PFSK-1 (cell line): Measurements from ENCODE around the gene TAF4B.

Experiments used
- POLR2AphosphoS5 ChIP-seq: IDR thresholded peaks from 2 replicates; pipeline ENCODE4 v1.6.1; 2012; ENCODE audit warnings: low read depth, mild to moderate bottlenecking, control low read depth, low read length, moderate library complexity
- REST ChIP-seq, 2 experiments: IDR thresholded peaks; 2 replicates each; pipeline versions ENCODE4 v1.6.1 to v1.8.0; 2011 to 2012; ENCODE audit warnings: low read depth in 2 of 2, low read length in 2 of 2, control low read depth in 1 of 2, inconsistent platforms in 1 of 2, mild to moderate bottlenecking in 1 of 2, moderate library complexity in 1 of 2; ENCODE audit not compliant: insufficient read depth in 1 of 2
- SIN3A ChIP-seq: IDR thresholded peaks from 2 replicates; pipeline ENCODE4 v1.6.1; 2012; ENCODE audit warnings: mild to moderate bottlenecking, low read length, moderate library complexity, borderline replicate concordance; ENCODE audit not compliant: insufficient read depth

- TF ChIP-seq SIN3A, result no peak
- no peak for TF ChIP-seq POLR2AphosphoS5
- no peak for TF ChIP-seq REST (IDR thresholded peaks at IDR 0.05; ENCODE audit: insufficient read depth in 1 of 2, low read depth in 2 of 2, low read length in 2 of 2)
Observed at GRCh38 chr18:26286008-26286407, 59.8 kb downstream of the TAF4B start.
